Neuronal stem cell (in vitro differentiated cells): ENCODE measurements around the gene CYP2A6.
A peak's percentile ranks its signal among the peaks of the same experiment; 100 is the strongest.
"Not testable (repeated sequence)": the region's sequence is repeated elsewhere in the genome, so short reads cannot be mapped to it uniquely, and the experiment has no call there.

Experiments
- DNase-seq: peaks from one replicate; pipeline ENCODE4 v3.0.0-alpha.2; 2013; ENCODE audit warnings: low spot score
- H2AFZ ChIP-seq: one replicate; pipeline ENCODE4 v1.6.1; 2013; ENCODE audit warnings: mild to moderate bottlenecking, low read length, inconsistent platforms
- H2AK5ac ChIP-seq: 2 replicates; pipeline ENCODE4 v1.6.1; 2013; ENCODE audit warnings: low read depth, mild to moderate bottlenecking, inconsistent platforms, low read length, moderate library complexity, mixed read lengths
- H2BK120ac ChIP-seq: 2 replicates; pipeline ENCODE4 v1.6.1; 2013; ENCODE audit warnings: low read depth, mild to moderate bottlenecking, inconsistent platforms, low read length, moderate library complexity, mixed read lengths
- H2BK12ac ChIP-seq: one replicate; pipeline ENCODE4 v1.6.1; 2013; ENCODE audit warnings: low read length, inconsistent platforms
- H2BK15ac ChIP-seq: 2 replicates; pipeline ENCODE4 v1.6.1; 2013; ENCODE audit warnings: mild to moderate bottlenecking, low read length, inconsistent platforms, mixed read lengths
- H2BK5ac ChIP-seq: one replicate; pipeline ENCODE4 v1.6.1; 2013; ENCODE audit warnings: inconsistent platforms, mild to moderate bottlenecking, low read length, moderate library complexity
- H3K14ac ChIP-seq: one replicate; pipeline ENCODE4 v1.6.1; 2013; ENCODE audit warnings: low read length, inconsistent platforms
- H3K18ac ChIP-seq: 2 replicates; pipeline ENCODE4 v1.6.1; 2013; ENCODE audit warnings: low read length, inconsistent platforms
- H3K23ac ChIP-seq: 2 replicates; pipeline ENCODE4 v1.6.1; 2013; ENCODE audit warnings: low read depth, mild to moderate bottlenecking, mixed read lengths, low read length, inconsistent platforms; ENCODE audit not compliant: poor library complexity
- H3K27ac ChIP-seq: replicated peaks from 3 replicates; pipeline ENCODE4 v1.5.1; 2013; ENCODE audit warnings: low read length, inconsistent platforms
- H3K27me3 ChIP-seq, 3 experiments: 2 replicates each; pipeline ENCODE4 v1.6.1; 2013; ENCODE audit warnings: low read length in 3 of 3, mild to moderate bottlenecking in 2 of 3, inconsistent platforms in 1 of 3, low read depth in 1 of 3, mixed read lengths in 1 of 3, moderate library complexity in 1 of 3; ENCODE audit not compliant: control insufficient read depth in 3 of 3, insufficient read depth in 3 of 3
- H3K36me3 ChIP-seq, 2 donors: replicated peaks in 1 of 2; 2 replicates each; pipeline ENCODE4 v1.6.1; 2013; ENCODE audit warnings: low read length in 2 of 2; ENCODE audit not compliant: control insufficient read depth in 2 of 2, insufficient read depth in 2 of 2
- H3K4ac ChIP-seq: 2 replicates; pipeline ENCODE4 v1.6.1; 2013; ENCODE audit warnings: inconsistent platforms, mild to moderate bottlenecking, low read length, moderate library complexity
- H3K4me1 ChIP-seq, 2 donors: 1 replicate in 1 of 2; 2 replicates in 1 of 2; pipeline ENCODE4 v1.6.1; 2013; ENCODE audit warnings: low read length in 2 of 2, low read depth in 1 of 2; ENCODE audit not compliant: control insufficient read depth in 2 of 2, insufficient read depth in 1 of 2
- H3K4me2 ChIP-seq: one replicate; pipeline ENCODE4 v1.6.1; 2013; ENCODE audit warnings: mild to moderate bottlenecking, low read length, inconsistent platforms; ENCODE audit not compliant: insufficient read depth, poor library complexity, severe bottlenecking
- H3K4me3 ChIP-seq, 2 donors: 2 replicates each; pipeline ENCODE4 v1.5.1; 2013; ENCODE audit warnings: low read length in 2 of 2, mild to moderate bottlenecking in 2 of 2, inconsistent platforms in 1 of 2, moderate library complexity in 1 of 2
- H3K79me1 ChIP-seq: one replicate; pipeline ENCODE4 v1.6.1; 2013; ENCODE audit warnings: low read depth, mild to moderate bottlenecking, inconsistent platforms, low read length, moderate library complexity
- H3K9ac ChIP-seq: one replicate; pipeline ENCODE4 v1.6.1; 2013; ENCODE audit warnings: mild to moderate bottlenecking, low read depth, low read length, inconsistent platforms; ENCODE audit not compliant: poor library complexity
- H3K9me3 ChIP-seq, 2 donors: replicated peaks in 1 of 2; 2 replicates each; pipeline versions ENCODE3 to v1.6.1; 2013; ENCODE audit warnings: low read length in 2 of 2, mild to moderate bottlenecking in 2 of 2, inconsistent platforms in 1 of 2, low read depth in 1 of 2, mixed read lengths in 1 of 2, moderate library complexity in 1 of 2; ENCODE audit not compliant: control insufficient read depth in 2 of 2, insufficient read depth in 1 of 2
- H4K8ac ChIP-seq: one replicate; pipeline ENCODE4 v1.6.1; 2013; ENCODE audit warnings: low read depth, mild to moderate bottlenecking, inconsistent platforms, low read length, moderate library complexity
- H4K91ac ChIP-seq: one replicate; pipeline ENCODE4 v1.6.1; 2013; ENCODE audit warnings: low read length, low read depth, mild to moderate bottlenecking, inconsistent platforms; ENCODE audit not compliant: poor library complexity
- WGBS, 2 donors: extraction: QIAGEN DNeasy Blood & Tissue Kit; methylation state at CpG; one replicate each; pipeline ENCODE4 v1.1.7; 2013; ENCODE audit warnings: missing lambda C conversion rate in 2 of 2, mixed read lengths in 1 of 2; ENCODE audit not compliant: insufficient read length in 2 of 2, insufficient replicate concordance in 1 of 2; ENCODE audit errors: extremely low coverage in 2 of 2; 5-methylcytosine and 5-hydroxymethylcytosine counted together

CYP2A6 gene

DNA sequence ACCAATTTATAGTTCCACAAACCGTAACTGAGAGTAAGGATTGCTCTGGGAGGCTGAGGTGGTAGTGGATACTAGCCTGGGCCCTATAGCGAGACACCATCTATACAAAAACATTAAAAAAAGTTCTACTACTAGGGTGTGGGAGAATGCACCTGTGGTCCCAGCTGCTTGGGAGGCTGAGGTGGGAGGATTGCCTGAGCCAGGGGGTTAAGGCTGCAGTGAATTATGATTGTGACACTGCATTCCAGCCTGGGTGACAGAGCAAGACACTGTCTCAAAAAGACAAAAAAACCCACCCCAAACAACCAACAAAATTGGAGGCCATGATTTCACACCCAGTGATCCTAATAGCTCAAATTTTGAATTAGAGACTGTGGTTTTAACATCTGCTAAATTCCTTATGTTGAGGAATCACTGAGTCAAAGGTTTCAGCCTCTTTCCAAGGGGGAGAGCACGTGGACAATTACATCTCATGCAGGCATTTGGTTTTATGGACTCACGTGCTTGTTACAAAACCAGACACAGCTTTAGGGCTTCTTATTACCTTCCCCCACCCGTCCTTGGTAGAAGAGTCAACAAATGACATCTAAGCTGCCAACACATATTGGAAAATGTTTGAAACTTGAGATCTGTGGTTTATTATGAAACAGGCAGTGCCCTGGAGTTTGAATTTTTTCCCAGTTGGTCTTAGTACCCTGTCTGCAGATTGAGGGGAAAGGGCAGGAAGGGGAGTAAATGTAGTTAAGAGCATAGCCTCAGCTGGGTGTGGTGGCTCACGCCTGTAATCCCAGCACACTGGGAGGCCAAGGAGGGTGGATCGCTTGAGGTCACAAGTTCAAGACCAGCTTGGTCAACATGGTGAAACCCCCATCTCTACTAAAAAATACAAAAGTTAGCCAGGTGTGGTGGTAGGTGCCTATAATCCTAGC is 18.5 kb downstream of the CYP2A6 start:
- H3K27ac ChIP-seq: no peak overlapping the region
- DNase-seq: no peak
- no peak overlapping the region for H2BK120ac ChIP-seq
- H3K9ac ChIP-seq: no peak overlapping the region
- no peak overlapping the region for H2AK5ac ChIP-seq
- no peaks in the 10 kb centered on the region for H3K4me1 ChIP-seq
- H3K14ac ChIP-seq: no peak overlapping the region
- H3K4me2 ChIP-seq: no peak overlapping the region
- no peak overlapping the region for H3K4me3 ChIP-seq
- no CpG with 5 or more reads among the region's 7 CpGs for WGBS, 2 donors
- no peak overlapping the region for H2BK15ac ChIP-seq
- H2BK12ac ChIP-seq: no peak overlapping the region
- H3K27me3 ChIP-seq: no peaks in the 10 kb centered on the region
- no peak overlapping the region for H2AFZ ChIP-seq
- no peak overlapping the region for H3K18ac ChIP-seq
- H3K23ac ChIP-seq: no peak overlapping the region
- peaks cover 0 to 2% of the 10 kb centered on the region in 2 donors for H3K9me3 ChIP-seq
- no peak overlapping the region for H4K91ac ChIP-seq
- peaks cover 4 to 6% of the 10 kb centered on the region in 2 donors for H3K36me3 ChIP-seq
- no peak overlapping the region for H4K8ac ChIP-seq
- no peaks in the 10 kb centered on the region for H3K79me1 ChIP-seq
- no peak overlapping the region for H3K4ac ChIP-seq
- H2BK5ac ChIP-seq: no peak overlapping the region

DNA sequence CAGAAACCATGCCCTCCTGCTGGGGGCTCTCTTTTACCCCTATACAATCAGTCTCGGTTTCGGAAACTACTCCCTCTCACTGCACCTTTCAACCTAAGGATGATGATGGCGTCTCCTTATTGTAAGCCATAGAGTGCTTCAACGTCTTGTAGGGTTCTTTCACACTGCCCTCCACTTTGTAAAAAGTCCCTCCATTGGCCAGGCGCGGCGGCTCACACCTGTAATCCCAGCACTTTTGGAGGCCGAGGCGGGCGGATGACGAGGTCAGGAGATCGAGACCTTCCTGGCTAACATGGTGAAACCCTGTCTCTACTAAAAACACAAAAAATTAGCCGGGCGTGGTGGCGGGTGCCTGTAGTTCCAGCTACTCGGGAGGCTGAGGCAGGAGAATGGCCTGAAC is 19.5 kb downstream of the CYP2A6 start:
- H3K18ac ChIP-seq, H3K14ac ChIP-seq, H3K27ac ChIP-seq, H2BK15ac ChIP-seq, H3K4me1 ChIP-seq, H3K23ac ChIP-seq, H3K4me2 ChIP-seq, H3K79me1 ChIP-seq, H3K4me3 ChIP-seq, H3K4ac ChIP-seq, H2BK12ac ChIP-seq, DNase-seq, H2AK5ac ChIP-seq, H3K27me3 ChIP-seq, H4K91ac ChIP-seq, H3K9me3 ChIP-seq, H2BK120ac ChIP-seq, H2AFZ ChIP-seq, H4K8ac ChIP-seq, H2BK5ac ChIP-seq, H3K36me3 ChIP-seq, H3K9ac ChIP-seq: not testable (repeated sequence)
- WGBS, 2 donors: no CpG with 5 or more reads among the region's 16 CpGs

DNA sequence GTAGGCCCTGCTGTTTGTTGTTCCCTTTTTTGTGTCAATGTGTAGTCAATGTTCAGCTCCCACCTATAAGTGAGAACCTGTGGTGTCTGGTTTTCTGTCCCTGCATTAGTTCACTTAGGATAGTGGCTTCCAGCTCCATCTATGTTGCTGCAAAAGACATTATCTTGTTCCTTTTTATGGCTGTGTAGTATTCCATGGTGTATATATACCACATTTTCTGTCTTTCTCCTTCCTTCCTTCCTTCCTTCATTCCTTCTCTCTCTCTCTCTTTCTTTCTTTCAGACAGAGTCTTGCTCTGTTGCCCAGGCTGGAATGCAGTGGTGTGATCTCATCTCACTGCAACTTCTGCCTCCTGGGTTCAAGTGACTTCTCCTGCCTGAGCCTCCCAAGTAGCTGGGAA is 21.0 kb downstream of the CYP2A6 start:
- peaks cover 0 to 2% of the 10 kb centered on the region in 2 donors for H3K9me3 ChIP-seq
- H3K14ac ChIP-seq: no peak overlapping the region
- no peak overlapping the region for H2BK12ac ChIP-seq
- no peak overlapping the region for H4K91ac ChIP-seq
- H2BK120ac ChIP-seq: no peak overlapping the region
- no peak overlapping the region for H2BK15ac ChIP-seq
- H4K8ac ChIP-seq: no peak overlapping the region
- H3K9ac ChIP-seq: no peak overlapping the region
- no peak overlapping the region for H2BK5ac ChIP-seq
- H3K4ac ChIP-seq: no peak overlapping the region
- no peaks in the 10 kb centered on the region for H3K27me3 ChIP-seq
- no peaks in the 10 kb centered on the region for H3K79me1 ChIP-seq
- no peak overlapping the region for H2AFZ ChIP-seq
- H3K27ac ChIP-seq: no peak overlapping the region
- H3K4me2 ChIP-seq: no peak overlapping the region
- no peak overlapping the region for H3K18ac ChIP-seq
- no peak for DNase-seq
- H3K4me1 ChIP-seq: no peaks in the 10 kb centered on the region
- peaks cover 6% of the 10 kb centered on the region in 2 donors for H3K36me3 ChIP-seq
- no peak overlapping the region for H3K4me3 ChIP-seq
- H2AK5ac ChIP-seq: no peak overlapping the region
- no peak overlapping the region for H3K23ac ChIP-seq

DNA sequence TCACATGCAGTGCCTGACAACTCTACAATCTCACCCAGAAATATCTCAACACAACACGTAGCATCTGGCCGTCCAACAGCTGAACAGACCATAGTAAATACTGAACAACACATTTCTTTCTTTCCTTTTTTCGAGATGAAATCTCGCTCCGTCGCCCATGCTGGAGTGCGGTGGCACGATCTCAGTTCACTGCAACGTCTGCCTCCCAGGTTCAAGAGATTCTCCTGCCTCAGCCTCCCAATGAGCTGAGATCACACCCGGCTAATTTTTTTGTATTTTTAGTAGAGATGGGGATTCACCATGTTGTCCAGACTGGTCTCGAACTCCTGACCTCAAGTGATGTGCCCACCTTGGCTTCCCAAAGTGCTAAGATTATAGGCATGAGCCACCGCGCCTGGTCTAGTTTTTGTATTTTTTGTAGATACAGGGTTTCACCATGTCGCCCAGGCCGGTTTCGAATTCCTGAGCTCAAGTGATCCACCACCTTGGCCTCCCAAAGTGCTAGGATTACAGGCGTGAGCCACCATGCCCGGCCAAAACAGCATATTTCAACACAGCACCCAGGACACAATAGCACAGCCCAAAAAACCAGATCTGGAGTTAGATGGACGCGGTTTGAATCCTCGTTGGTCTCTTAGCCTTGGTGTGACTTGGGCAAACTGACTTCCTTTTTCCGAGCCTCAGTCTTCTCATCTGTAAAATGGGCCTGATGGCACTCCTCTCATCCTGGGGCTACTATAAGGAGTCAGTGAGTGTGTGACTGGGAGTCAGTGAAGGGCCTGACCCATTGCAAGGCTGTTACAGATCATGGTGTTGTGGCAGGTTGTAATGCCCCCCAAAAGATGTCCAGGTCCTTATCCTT is 22.6 kb downstream of the CYP2A6 start:
- Histone ChIP-seq H3K4me3 (no peak overlapping the region), H4K8ac (no peak overlapping the region), H3K27ac (no peak overlapping the region), H3K9me3 (peaks cover 0 to 2% of the 10 kb centered on the region in 2 donors), H3K14ac (no peak overlapping the region), H2AK5ac (no peak overlapping the region), H3K23ac (peak overlapping the region; percentile 12), H2AFZ (no peak overlapping the region), H4K91ac (peak overlapping the region; percentile 18), H3K9ac (no peak overlapping the region), H2BK120ac (no peak overlapping the region), H3K4me1 (peaks cover 0 to 5% of the 10 kb centered on the region in 2 donors), H3K18ac (no peak overlapping the region), H2BK15ac (no peak overlapping the region), H2BK12ac (no peak overlapping the region), H3K4ac (no peak overlapping the region), H2BK5ac (no peak overlapping the region), H3K27me3 (no peaks in the 10 kb centered on the region), H3K79me1 (no peaks in the 10 kb centered on the region), H3K36me3 (peaks cover 6% of the 10 kb centered on the region in 2 donors), H3K4me2 (no peak overlapping the region)
- WGBS, 2 donors: no CpG with 5 or more reads among the region's 22 CpGs
- DNase-seq: no peak
